Tibial nerve (tissue), 4 donors: ENCODE measurements around the gene NTNG1.

Source experiments
- EP300 ChIP-seq, 2 donors: sonication (generic); formaldehyde crosslinking; IDR thresholded peaks; one replicate each; pipeline ENCODE4 v1.6.1; 2017; ENCODE audit warnings: antibody characterized with exemption in 2 of 2, mild to moderate bottlenecking in 1 of 2
- POLR2A ChIP-seq, 2 donors: fragments of 450-650 bp; IDR thresholded peaks; one replicate each; pipeline ENCODE4 v1.6.1; 2017; ENCODE audit warnings: antibody characterized with exemption in 2 of 2, mild to moderate bottlenecking in 2 of 2, moderate library complexity in 2 of 2
- TF ChIP-seq, protein P1 (sequence below), 5 experiments: fragments of 200-600 bp in 3 of 5; fragments of 450-650 bp in 2 of 5; sonication (generic) in 3 of 5; IDR thresholded peaks; one replicate each; pipeline ENCODE4 v1.5.1; 2016 to 2019; ENCODE audit warnings: antibody characterized with exemption in 5 of 5, mild to moderate bottlenecking in 3 of 5, moderate library complexity in 2 of 5

DNA sequence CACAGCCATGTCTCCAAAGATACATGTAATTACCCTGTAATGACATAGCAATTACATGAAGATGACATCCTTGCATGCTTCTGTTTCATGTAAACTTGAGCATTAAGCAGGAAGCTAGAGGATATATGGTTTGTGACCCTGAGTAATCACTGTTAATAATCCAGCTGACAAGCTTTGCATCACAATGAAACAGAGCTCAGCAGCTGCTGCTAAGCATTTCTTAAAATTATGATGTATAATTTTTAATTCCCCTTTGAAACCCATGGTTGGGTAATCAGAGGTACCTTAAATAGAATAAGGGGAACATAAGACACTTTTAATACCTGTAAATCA is 293.5 kb downstream of the NTNG1 start:
- TF ChIP-seq EP300 (IDR thresholded peaks at IDR 0.05): no peak
- TF ChIP-seq, protein P1, sequence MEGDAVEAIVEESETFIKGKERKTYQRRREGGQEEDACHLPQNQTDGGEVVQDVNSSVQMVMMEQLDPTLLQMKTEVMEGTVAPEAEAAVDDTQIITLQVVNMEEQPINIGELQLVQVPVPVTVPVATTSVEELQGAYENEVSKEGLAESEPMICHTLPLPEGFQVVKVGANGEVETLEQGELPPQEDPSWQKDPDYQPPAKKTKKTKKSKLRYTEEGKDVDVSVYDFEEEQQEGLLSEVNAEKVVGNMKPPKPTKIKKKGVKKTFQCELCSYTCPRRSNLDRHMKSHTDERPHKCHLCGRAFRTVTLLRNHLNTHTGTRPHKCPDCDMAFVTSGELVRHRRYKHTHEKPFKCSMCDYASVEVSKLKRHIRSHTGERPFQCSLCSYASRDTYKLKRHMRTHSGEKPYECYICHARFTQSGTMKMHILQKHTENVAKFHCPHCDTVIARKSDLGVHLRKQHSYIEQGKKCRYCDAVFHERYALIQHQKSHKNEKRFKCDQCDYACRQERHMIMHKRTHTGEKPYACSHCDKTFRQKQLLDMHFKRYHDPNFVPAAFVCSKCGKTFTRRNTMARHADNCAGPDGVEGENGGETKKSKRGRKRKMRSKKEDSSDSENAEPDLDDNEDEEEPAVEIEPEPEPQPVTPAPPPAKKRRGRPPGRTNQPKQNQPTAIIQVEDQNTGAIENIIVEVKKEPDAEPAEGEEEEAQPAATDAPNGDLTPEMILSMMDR (IDR thresholded peaks at IDR 0.05): no peak
- TF ChIP-seq POLR2A (IDR thresholded peaks at IDR 0.05): no peak
